Measurements from ENCODE around the gene SPPL3. TPM values are rescaled to one million over a fixed set of nuclear protein-coding genes. Genes with fewer than 3 reads are reported as not detected.
"Not testable (repeated sequence)": the region's sequence is repeated elsewhere in the genome, so short reads cannot be mapped to it uniquely, and the experiment has no call there.

SPPL3 gene, protein sequence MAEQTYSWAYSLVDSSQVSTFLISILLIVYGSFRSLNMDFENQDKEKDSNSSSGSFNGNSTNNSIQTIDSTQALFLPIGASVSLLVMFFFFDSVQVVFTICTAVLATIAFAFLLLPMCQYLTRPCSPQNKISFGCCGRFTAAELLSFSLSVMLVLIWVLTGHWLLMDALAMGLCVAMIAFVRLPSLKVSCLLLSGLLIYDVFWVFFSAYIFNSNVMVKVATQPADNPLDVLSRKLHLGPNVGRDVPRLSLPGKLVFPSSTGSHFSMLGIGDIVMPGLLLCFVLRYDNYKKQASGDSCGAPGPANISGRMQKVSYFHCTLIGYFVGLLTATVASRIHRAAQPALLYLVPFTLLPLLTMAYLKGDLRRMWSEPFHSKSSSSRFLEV
- 10 to 100 TPM in 11 of 12 donors, not detected in 1; 21.9 to 72.7 (median 58.4) TPM for polyA plus RNA-seq (ENCODE audit: insufficient read length in 12 of 12)
- long read RNA-seq, donor 1, full-length matches to known transcripts = 13 of 19 reads
- long read RNA-seq, donor 1, partial matches to known transcripts = 6 of 19 reads
- long read RNA-seq, donor 1, other reads (novel, unspliced or antisense) = 0 of 19 reads
- long read RNA-seq, donor 2, full-length matches to known transcripts = 12 of 12 reads
- long read RNA-seq, donor 2, partial matches to known transcripts = 0 of 12 reads
- long read RNA-seq, donor 2, other reads (novel, unspliced or antisense) = 0 of 12 reads
- long read RNA-seq, donor 3, full-length matches to known transcripts = 8 of 8 reads
- long read RNA-seq, donor 3, partial matches to known transcripts = 0 of 8 reads
- long read RNA-seq, donor 3, other reads (novel, unspliced or antisense) = 0 of 8 reads
- long read RNA-seq, donor 4, full-length matches to known transcripts = 4 of 4 reads
- long read RNA-seq, donor 4, partial matches to known transcripts = 0 of 4 reads
- long read RNA-seq, donor 4, other reads (novel, unspliced or antisense) = 0 of 4 reads
- long read RNA-seq, donor 5, full-length matches to known transcripts = 12 of 12 reads
- long read RNA-seq, donor 5, partial matches to known transcripts = 0 of 12 reads
- long read RNA-seq, donor 5, other reads (novel, unspliced or antisense) = 0 of 12 reads
- long read RNA-seq, donor 6, full-length matches to known transcripts = 5 of 5 reads
- long read RNA-seq, donor 6, partial matches to known transcripts = 0 of 5 reads
- long read RNA-seq, donor 6, other reads (novel, unspliced or antisense) = 0 of 5 reads
- long read RNA-seq, donor 7, full-length matches to known transcripts = 8 of 8 reads
- long read RNA-seq, donor 7, partial matches to known transcripts = 0 of 8 reads
- long read RNA-seq, donor 7, other reads (novel, unspliced or antisense) = 0 of 8 reads
- long read RNA-seq, donor 8, full-length matches to known transcripts = 6 of 6 reads
- long read RNA-seq, donor 8, partial matches to known transcripts = 0 of 6 reads
- long read RNA-seq, donor 8, other reads (novel, unspliced or antisense) = 0 of 6 reads
- long read RNA-seq, donor 9, full-length matches to known transcripts = 6 of 6 reads
- long read RNA-seq, donor 9, partial matches to known transcripts = 0 of 6 reads
- long read RNA-seq, donor 9, other reads (novel, unspliced or antisense) = 0 of 6 reads
- long read RNA-seq, donor 10, full-length matches to known transcripts = 14 of 14 reads
- long read RNA-seq, donor 10, partial matches to known transcripts = 0 of 14 reads
- long read RNA-seq, donor 10, other reads (novel, unspliced or antisense) = 0 of 14 reads
- long read RNA-seq, donor 11, full-length matches to known transcripts = 11 of 11 reads
- long read RNA-seq, donor 11, partial matches to known transcripts = 0 of 11 reads
- long read RNA-seq, donor 11, other reads (novel, unspliced or antisense) = 0 of 11 reads

DNA sequence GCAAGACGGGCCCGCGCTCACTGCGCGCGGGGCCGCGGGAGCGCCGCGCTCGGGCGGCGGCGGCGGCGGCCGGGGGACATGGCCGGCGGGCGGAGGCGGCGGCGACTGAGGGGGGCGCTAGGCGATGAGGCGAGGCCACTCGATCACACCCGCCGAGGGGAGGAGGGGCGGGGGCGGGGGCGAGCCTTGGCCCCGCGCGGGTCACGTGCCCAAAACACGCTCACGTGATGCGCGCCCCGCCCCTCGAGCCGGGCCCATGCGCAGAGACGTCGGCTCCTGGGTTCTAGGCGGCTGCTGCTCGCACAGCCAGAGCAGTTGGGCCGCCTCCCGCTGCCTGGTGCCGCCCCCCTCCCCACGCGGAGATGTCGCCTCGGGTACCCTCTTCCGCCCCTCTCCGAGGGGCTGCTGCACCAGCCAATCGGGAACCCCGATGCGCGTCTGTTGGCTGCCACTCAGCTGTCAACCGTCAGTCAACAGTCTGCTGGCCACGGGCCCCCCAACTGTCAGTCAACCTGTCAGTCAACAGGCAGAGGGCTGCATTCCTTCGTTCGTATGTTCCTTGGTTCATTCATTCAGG lies at the start of gene SPPL3:
TSS of gene SPPL3 (minus strand) at position 162 of the 577 bp plus-strand sequence. CDS start 491 bp downstream, outside the sequence.
- DNase-seq = peak; percentile 90

- DNase-seq = no peak
Observed at GRCh38 chr12:120950807-120951206, 46.6 kb upstream of the SPPL3 start.

GRCh38 chr12:120950260-120950799 lies 46.2 kb upstream of the SPPL3 start:
- not testable (repeated sequence) for DNase-seq

DNA sequence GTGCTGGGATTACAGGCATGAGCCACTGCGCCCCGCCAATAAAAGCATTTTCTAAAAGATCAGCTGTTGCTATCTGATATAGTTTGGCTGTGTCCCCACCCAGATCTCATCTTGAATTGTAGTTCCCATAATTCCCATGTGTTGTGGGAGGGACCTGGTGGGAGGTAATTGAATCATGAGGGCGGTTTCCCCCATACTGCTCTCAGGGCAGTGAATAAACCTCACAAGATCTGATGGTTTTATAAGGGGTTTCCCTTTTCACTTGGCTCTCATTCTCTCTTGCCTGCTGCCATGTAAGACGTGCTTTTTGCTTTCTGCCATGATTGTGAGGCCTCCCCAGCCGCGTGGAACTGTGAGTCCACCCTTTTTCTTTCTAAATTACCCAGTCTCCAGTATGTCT lies 41.4 kb upstream of the SPPL3 start:
- DNase-seq = not testable (repeated sequence)

DNA sequence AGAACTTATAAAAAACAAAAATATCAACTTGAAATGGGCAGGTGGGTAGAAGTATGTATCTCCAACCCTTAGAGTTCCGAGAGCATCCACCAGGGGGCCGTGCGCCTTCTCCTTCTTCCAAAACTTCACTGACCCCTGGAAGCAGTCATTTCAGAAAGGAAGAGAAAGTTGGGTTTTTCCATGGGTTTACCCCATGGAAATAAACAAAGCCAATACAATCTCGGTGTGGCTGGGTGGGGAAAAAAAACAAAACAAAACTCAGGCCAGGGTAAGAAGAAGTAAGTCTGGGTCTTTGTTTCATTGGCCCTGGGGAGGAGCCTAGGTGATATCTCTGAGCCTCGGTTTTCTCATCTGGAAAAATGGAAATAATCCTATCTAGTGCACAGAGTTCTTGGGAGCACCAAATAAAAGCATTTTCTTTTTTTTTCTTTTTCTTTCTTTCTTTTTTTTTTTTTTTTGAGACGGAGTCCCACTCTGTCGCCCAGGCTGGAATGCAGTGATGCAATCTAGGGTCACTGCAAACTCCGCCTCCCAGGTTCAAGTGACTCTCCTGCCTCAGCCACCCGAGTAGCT lies 40.6 kb upstream of the SPPL3 start:
- peak; percentile 29 for DNase-seq

- DNase-seq = no peak
Observed at GRCh38 chr12:120943482-120943881, 39.3 kb upstream of the SPPL3 start.

DNA sequence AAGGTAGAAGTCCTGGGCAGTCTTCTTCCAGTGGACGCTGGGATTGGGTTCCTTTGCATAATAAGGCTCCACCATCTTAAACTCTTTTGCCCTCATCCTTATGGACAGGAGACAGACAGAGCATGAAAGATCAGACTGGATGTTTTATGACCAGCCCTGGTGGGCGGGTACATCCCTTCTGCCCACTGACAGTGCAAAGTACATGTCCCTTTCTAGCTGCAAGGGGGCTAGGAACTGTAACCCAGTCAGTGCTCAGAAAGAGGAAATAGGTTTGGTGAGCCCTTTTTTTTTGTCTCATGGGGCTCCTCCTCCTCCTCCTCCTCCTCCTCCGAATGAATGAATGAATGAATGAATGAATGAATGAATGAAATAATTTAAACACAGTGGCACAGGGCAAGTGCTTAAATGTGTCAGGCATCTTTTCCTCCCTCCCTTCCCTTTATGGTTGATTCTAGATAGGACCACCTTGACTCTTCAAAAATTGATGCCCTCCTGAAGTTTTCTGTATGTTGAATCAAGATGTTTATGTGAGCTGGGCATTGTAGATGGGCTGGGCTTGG lies 37.8 kb upstream of the SPPL3 start:
- DNase-seq = no peak

GRCh38 chr12:120941412-120941811 lies 37.3 kb upstream of the SPPL3 start:
- DNase-seq = no peak

DNA sequence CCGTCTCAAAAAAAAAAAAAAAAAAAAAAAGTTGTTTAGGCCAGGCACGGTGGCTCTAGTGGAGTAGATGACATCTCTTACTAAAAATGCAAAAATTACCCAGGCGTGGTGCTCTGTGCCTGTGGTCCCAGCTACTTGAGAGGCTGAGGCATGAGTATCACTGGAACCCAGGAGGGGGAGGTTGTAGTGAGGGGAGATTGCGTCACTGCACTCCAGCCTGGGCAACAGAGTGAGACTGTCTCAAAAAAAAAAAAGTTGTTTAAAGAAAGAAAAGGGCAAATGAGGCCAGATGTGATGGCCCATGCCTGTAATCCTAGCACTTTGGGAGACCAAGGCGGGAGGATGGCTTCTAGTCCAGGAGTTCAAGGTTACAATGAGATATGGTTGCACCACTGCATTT lies 36.6 kb upstream of the SPPL3 start:
- DNase-seq = no peak

DNA sequence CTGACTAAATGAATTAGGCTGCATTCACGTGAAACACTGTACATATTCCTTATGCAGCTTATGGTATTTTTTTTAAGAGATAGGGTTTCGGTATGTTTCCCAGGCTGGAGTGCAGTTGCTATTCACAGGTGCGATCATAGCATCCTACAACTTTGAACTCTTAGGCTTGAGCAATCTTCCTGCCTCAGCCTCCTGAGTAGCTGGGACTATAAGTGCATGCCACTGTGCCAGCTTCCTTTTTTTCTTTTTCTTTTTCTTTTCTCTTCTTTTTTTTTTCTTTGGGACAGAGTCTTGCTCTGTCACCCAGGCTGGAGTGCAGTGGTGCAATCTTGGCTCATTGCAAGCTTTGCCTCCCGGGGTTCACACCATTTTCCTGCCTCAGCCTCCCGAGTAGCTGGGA lies 35.8 kb upstream of the SPPL3 start:
- DNase-seq = no peak

- DNase-seq = peak; percentile 15
Observed at GRCh38 chr12:120939523-120939922, 35.4 kb upstream of the SPPL3 start.

DNA sequence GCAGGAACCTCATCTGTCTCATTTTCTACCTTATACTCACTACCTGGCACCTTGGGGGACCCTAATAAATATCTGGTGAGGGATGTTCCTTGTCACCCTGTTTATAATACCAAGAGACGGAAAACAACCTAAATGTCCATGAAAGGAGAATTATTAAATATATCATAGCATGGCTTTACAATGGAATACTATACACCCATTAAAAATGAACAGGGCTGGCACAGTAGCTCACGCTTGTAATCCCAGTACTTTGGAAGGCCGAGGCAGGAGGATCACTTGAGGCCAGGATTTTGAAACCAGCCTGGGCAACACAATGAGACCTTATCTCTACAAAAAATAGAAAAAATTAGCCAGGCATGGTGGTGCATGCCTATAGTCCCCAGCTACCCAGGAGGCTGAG lies 34.3 kb upstream of the SPPL3 start:
- no peak for DNase-seq

GRCh38 chr12:120936197-120936596 lies 32.0 kb upstream of the SPPL3 start:
- DNase-seq = peak; percentile 4

DNA sequence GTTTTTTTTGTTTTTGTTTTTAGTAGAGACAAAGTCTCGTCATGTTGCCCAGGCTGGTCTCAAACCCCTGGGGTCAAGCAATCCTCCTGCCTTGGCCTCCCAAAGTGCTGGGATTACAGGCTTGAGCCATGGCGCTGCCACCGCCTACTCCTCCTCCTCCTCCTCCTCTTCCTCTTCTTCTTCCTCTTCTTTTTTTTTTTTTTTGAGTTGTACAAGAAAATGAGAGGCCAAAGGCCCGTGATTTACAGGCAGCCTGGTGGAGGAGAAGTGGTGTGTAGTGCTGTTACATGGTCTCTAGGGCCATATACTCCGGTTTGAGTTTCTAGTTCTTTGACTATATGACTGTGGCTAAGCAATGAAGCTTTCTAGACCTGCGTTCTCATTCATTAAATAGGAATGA lies 29.6 kb upstream of the SPPL3 start:
- no peak for DNase-seq

DNA sequence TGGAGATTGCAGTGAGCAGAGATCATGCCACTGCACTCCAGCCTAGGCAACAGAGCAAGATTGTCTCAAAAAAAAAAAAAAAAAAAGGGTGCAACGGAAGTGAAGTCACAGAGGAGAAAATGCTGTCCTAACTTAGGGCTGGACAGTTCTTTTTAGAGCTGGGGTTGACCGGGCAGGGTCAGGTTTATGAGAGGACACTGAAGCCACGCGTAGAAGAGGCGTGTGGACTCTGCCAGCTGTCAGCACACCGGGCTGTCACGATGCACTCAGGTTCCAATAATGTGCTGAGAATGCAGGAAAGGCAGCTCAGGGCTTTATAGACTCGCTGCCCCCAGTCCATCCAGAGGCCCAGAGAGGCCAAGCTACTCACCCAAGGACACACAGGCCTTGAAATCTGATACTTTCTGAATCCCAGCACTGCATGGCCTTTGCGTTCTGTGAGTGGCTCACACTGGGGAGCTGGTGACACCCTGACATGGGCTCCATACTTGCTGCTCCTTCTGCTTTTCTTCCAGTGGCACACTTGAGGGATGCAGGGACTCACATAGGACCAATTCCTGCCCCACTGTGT lies 28.9 kb upstream of the SPPL3 start:
- no peak for DNase-seq

DNA sequence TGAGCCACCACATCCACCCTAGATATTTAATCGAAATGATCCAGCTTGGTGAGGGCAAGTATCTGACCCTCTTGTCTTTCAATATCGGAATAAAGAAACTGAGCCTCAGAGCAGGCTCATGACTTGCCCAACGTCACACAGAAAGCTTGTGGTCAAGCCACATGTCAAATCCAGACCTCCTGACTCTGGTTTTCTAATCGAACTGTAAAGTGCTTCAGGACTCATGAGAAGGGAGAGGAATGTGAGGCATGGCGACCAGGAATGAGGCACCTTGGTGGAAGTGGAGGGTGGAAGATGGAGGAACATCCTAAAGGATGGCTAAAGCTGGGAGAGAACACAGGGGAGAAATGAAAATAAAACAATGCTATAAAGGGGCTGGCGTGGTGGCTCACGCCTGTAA lies 27.9 kb upstream of the SPPL3 start:
- DNase-seq = no peak

DNA sequence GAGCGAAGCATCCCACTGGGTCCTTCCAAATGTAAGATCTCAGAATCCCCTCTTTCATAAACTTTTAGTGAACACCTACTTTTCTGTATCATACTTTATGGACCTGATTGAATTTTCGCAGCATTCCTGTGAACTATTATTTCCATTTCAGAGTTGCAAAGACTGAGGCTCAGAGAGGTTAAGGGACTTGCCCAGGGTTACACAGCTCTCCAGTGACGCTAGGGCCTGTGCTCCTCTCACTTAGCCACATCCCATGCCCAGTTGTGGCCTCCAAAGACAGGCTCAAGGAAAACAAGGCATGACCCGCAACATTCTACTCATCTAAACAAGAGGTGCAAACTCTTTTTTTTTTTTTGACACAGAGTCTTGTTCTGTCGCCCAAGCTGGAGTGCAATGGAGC lies 25.9 kb upstream of the SPPL3 start:
- no peak for DNase-seq

- DNase-seq = no peak
Observed at GRCh38 chr12:120928864-120929652, 24.9 kb upstream of the SPPL3 start.
